ENCODE results near the gene FAT3. TPM values are rescaled to one million over a fixed set of nuclear protein-coding genes. Genes with fewer than 3 reads are reported as not detected.

FAT3 gene
- total RNA-seq (not detected), polyA plus RNA-seq (not detected)

GRCh38 chr11:92224407-92225124 is at the start of gene FAT3:
TSS of gene FAT3 (plus strand) at chr11:92224818. CDS start at chr11:92352113, 127,295 bp downstream.
- H3K9me3 ChIP-seq (ENCODE audit: control insufficient read depth in 1 of 2, low read length in 2 of 2) = peaks cover 0 to 4% of the 10 kb centered on the region in 2 donors
- Mint-ChIP-seq H3K27me3 (peaks cover 16 to 17% of the 10 kb centered on the region in 2 donors), H3K9me3 (peaks cover 0 to 18% (median 6%) of the 10 kb centered on the region in 8 donors), H3K36me3 (peaks cover 0 to 3% of the 10 kb centered on the region in 2 donors), H3K27ac (no peak within 1 kb of the TSS), H3K4me3 (peak within 1 kb of the TSS in 1 of 8 donors; percentile 26), H3K4me1 (peaks cover 0 to 2% (median under 1%) of the 10 kb centered on the region in 4 donors)
- no peak for DNase-seq
- H3K4me3 ChIP-seq (ENCODE audit: low read length in 2 of 2) = no peak within 1 kb of the TSS
- H3K36me3 ChIP-seq (ENCODE audit: insufficient read depth, low read length) = no peaks in the 10 kb centered on the region
- no peaks in the 10 kb centered on the region for H3K27me3 ChIP-seq (ENCODE audit: insufficient read depth, low read length)
- no peaks in the 10 kb centered on the region for H3K4me1 ChIP-seq (ENCODE audit: insufficient read depth, low read length)
- ChIA-PET POLR2A (ENCODE audit: partially characterized antibody) (no interaction called here), CTCF (ENCODE audit: partially characterized antibody) (no interaction called here)
- H3K27ac ChIP-seq (ENCODE audit: low read depth, low read length) = no peak within 1 kb of the TSS
- intact Hi-C loops (cut with micrococcal nuclease) = no loop called here

GRCh38 chr11:92179017-92179670 is 45.5 kb upstream of the FAT3 start:
- Histone ChIP-seq H3K27me3 (ENCODE audit: insufficient read depth, low read length) (no peaks in the 10 kb centered on the region), H3K4me3 (ENCODE audit: low read length in 2 of 2) (no peak overlapping the region), H3K9me3 (ENCODE audit: control insufficient read depth in 1 of 2, low read length in 2 of 2) (no peaks in the 10 kb centered on the region), H3K4me1 (ENCODE audit: insufficient read depth, low read length) (no peaks in the 10 kb centered on the region), H3K27ac (ENCODE audit: low read depth, low read length) (no peak overlapping the region), H3K36me3 (ENCODE audit: insufficient read depth, low read length) (no peaks in the 10 kb centered on the region)
- H3K36me3 Mint-ChIP-seq = no peaks in the 10 kb centered on the region
- no peaks in the 10 kb centered on the region for H3K27me3 Mint-ChIP-seq
- H3K4me3 Mint-ChIP-seq = no peak overlapping the region
- POLR2A ChIA-PET (ENCODE audit: partially characterized antibody) = no interaction called here
- no peak overlapping the region for H3K27ac Mint-ChIP-seq
- H3K9me3 Mint-ChIP-seq = peaks cover 2 to 20% (median 6%) of the 10 kb centered on the region in 8 donors
- intact Hi-C loops (cut with micrococcal nuclease) = no loop called here
- CTCF ChIA-PET (ENCODE audit: partially characterized antibody) = no interaction called here
- H3K4me1 Mint-ChIP-seq = no peaks in the 10 kb centered on the region
- DNase-seq = no peak

- Mint-ChIP-seq H3K36me3 (no peaks in the 10 kb centered on the region), H3K9me3 (peaks cover 2 to 20% (median 6%) of the 10 kb centered on the region in 8 donors), H3K4me1 (no peaks in the 10 kb centered on the region), H3K27me3 (no peaks in the 10 kb centered on the region), H3K4me3 (no peak overlapping the region), H3K27ac (no peak overlapping the region)
- no peak overlapping the region for H3K4me3 ChIP-seq (ENCODE audit: low read length in 2 of 2)
- no peaks in the 10 kb centered on the region for H3K9me3 ChIP-seq (ENCODE audit: control insufficient read depth in 1 of 2, low read length in 2 of 2)
- no peaks in the 10 kb centered on the region for H3K36me3 ChIP-seq (ENCODE audit: insufficient read depth, low read length)
- no peaks in the 10 kb centered on the region for H3K27me3 ChIP-seq (ENCODE audit: insufficient read depth, low read length)
- intact Hi-C loops (cut with micrococcal nuclease) = no loop called here
- H3K4me1 ChIP-seq (ENCODE audit: insufficient read depth, low read length) = no peaks in the 10 kb centered on the region
- no peak overlapping the region for H3K27ac ChIP-seq (ENCODE audit: low read depth, low read length)
- POLR2A ChIA-PET (ENCODE audit: partially characterized antibody) = no interaction called here
- no peak for DNase-seq
- CTCF ChIA-PET (ENCODE audit: partially characterized antibody) = no interaction called here
Measured at GRCh38 chr11:92180226-92180625, 44.4 kb upstream of the FAT3 start.

GRCh38 chr11:92180664-92181251 is 43.9 kb upstream of the FAT3 start:
- Mint-ChIP-seq H3K4me1 (no peaks in the 10 kb centered on the region), H3K9me3 (peaks cover 2 to 20% (median 6%) of the 10 kb centered on the region in 8 donors), H3K27me3 (no peaks in the 10 kb centered on the region), H3K4me3 (no peak overlapping the region), H3K27ac (no peak overlapping the region), H3K36me3 (no peaks in the 10 kb centered on the region)
- Histone ChIP-seq H3K4me3 (ENCODE audit: low read length in 2 of 2) (no peak overlapping the region), H3K36me3 (ENCODE audit: insufficient read depth, low read length) (no peaks in the 10 kb centered on the region), H3K9me3 (ENCODE audit: control insufficient read depth in 1 of 2, low read length in 2 of 2) (no peaks in the 10 kb centered on the region), H3K4me1 (ENCODE audit: insufficient read depth, low read length) (no peaks in the 10 kb centered on the region), H3K27me3 (ENCODE audit: insufficient read depth, low read length) (no peaks in the 10 kb centered on the region), H3K27ac (ENCODE audit: low read depth, low read length) (no peak overlapping the region)
- CTCF ChIA-PET (ENCODE audit: partially characterized antibody) = no interaction called here
- DNase-seq = no peak
- intact Hi-C loops (cut with micrococcal nuclease) = no loop called here
- POLR2A ChIA-PET (ENCODE audit: partially characterized antibody) = no interaction called here

GRCh38 chr11:92190535-92191206 is 33.9 kb upstream of the FAT3 start:
- H3K4me1 Mint-ChIP-seq = no peaks in the 10 kb centered on the region
- no peak overlapping the region for H3K27ac Mint-ChIP-seq
- CTCF ChIA-PET (ENCODE audit: partially characterized antibody) = no interaction called here
- no peak for DNase-seq
- H3K9me3 Mint-ChIP-seq = peaks cover 0 to 7% (median 2%) of the 10 kb centered on the region in 8 donors
- H3K27me3 Mint-ChIP-seq = no peaks in the 10 kb centered on the region
- H3K27me3 ChIP-seq (ENCODE audit: insufficient read depth, low read length) = no peaks in the 10 kb centered on the region
- no peak overlapping the region for H3K4me3 Mint-ChIP-seq
- POLR2A ChIA-PET (ENCODE audit: partially characterized antibody) = no interaction called here
- H3K9me3 ChIP-seq (ENCODE audit: control insufficient read depth in 1 of 2, low read length in 2 of 2) = no peaks in the 10 kb centered on the region
- H3K27ac ChIP-seq (ENCODE audit: low read depth, low read length) = no peak overlapping the region
- no peak overlapping the region for H3K4me3 ChIP-seq (ENCODE audit: low read length in 2 of 2)
- no peaks in the 10 kb centered on the region for H3K4me1 ChIP-seq (ENCODE audit: insufficient read depth, low read length)
- intact Hi-C loops (cut with micrococcal nuclease) = no loop called here
- no peaks in the 10 kb centered on the region for H3K36me3 Mint-ChIP-seq
- H3K36me3 ChIP-seq (ENCODE audit: insufficient read depth, low read length) = no peaks in the 10 kb centered on the region

- Mint-ChIP-seq H3K36me3 (no peaks in the 10 kb centered on the region), H3K4me1 (no peaks in the 10 kb centered on the region), H3K27me3 (no peaks in the 10 kb centered on the region), H3K4me3 (no peak overlapping the region), H3K9me3 (peaks cover 0 to 7% (median 2%) of the 10 kb centered on the region in 8 donors), H3K27ac (no peak overlapping the region)
- Histone ChIP-seq H3K4me1 (ENCODE audit: insufficient read depth, low read length) (no peaks in the 10 kb centered on the region), H3K4me3 (ENCODE audit: low read length in 2 of 2) (no peak overlapping the region), H3K9me3 (ENCODE audit: control insufficient read depth in 1 of 2, low read length in 2 of 2) (no peaks in the 10 kb centered on the region), H3K36me3 (ENCODE audit: insufficient read depth, low read length) (no peaks in the 10 kb centered on the region), H3K27me3 (ENCODE audit: insufficient read depth, low read length) (no peaks in the 10 kb centered on the region), H3K27ac (ENCODE audit: low read depth, low read length) (no peak overlapping the region)
- intact Hi-C loops (cut with micrococcal nuclease) = no loop called here
- DNase-seq = no peak
- POLR2A ChIA-PET (ENCODE audit: partially characterized antibody) = no interaction called here
- CTCF ChIA-PET (ENCODE audit: partially characterized antibody) = no interaction called here
Measured at GRCh38 chr11:92192141-92192540, 32.5 kb upstream of the FAT3 start.

GRCh38 chr11:92198268-92198667 is 26.4 kb upstream of the FAT3 start:
- Histone ChIP-seq H3K36me3 (ENCODE audit: insufficient read depth, low read length) (no peaks in the 10 kb centered on the region), H3K4me1 (ENCODE audit: insufficient read depth, low read length) (no peaks in the 10 kb centered on the region), H3K9me3 (ENCODE audit: control insufficient read depth in 1 of 2, low read length in 2 of 2) (no peaks in the 10 kb centered on the region), H3K27ac (ENCODE audit: low read depth, low read length) (no peak overlapping the region), H3K27me3 (ENCODE audit: insufficient read depth, low read length) (no peaks in the 10 kb centered on the region), H3K4me3 (ENCODE audit: low read length in 2 of 2) (no peak overlapping the region)
- Mint-ChIP-seq H3K4me1 (no peaks in the 10 kb centered on the region), H3K27ac (no peak overlapping the region), H3K36me3 (no peaks in the 10 kb centered on the region), H3K4me3 (no peak overlapping the region), H3K9me3 (peaks cover 0 to 10% (median 3%) of the 10 kb centered on the region in 8 donors), H3K27me3 (no peaks in the 10 kb centered on the region)
- DNase-seq = no peak
- ChIA-PET CTCF (ENCODE audit: partially characterized antibody) (no interaction called here), POLR2A (ENCODE audit: partially characterized antibody) (no interaction called here)
- intact Hi-C loops (cut with micrococcal nuclease) = no loop called here
